Measurements from ENCODE around the gene SYT7.
"Not testable (repeated sequence)": the region's sequence is repeated elsewhere in the genome, so short reads cannot be mapped to it uniquely, and the experiment has no call there.

SYT7 gene

DNA sequence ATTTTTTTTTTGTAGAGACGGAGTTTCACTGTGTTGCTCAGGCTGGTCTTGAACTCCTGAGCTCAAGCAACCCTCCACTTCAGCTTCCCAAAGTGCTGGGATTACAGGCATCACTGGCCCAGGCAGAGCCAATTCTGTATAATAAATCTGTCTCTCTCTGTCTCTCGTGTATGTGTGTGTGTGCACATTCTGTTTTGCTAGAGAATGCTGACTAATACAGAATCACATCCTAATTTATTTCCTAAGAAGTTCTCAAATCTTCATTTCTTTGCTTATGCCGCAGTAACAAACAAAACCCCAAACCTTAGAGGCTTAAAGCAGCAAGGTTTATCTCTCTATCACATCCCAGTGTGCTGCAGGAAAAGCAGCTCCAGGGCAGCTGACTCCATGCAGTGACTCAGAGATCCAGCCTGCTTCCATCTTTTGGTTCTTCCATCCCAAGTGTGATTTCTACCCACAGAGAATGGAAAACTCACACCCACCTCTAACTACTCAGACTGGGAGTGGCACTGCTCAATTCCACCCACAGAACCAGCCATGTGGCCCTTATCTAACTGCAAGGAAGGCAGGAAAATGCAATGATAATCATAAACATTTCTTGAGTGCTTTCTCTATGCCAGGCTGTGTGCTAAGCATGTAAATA is 107.4 kb downstream of the SYT7 start:
- no peak for DNase-seq (ENCODE audit: low read depth, low spot score)
- H3K4me3 ChIP-seq (ENCODE audit: low read length) = no peak overlapping the region

DNA sequence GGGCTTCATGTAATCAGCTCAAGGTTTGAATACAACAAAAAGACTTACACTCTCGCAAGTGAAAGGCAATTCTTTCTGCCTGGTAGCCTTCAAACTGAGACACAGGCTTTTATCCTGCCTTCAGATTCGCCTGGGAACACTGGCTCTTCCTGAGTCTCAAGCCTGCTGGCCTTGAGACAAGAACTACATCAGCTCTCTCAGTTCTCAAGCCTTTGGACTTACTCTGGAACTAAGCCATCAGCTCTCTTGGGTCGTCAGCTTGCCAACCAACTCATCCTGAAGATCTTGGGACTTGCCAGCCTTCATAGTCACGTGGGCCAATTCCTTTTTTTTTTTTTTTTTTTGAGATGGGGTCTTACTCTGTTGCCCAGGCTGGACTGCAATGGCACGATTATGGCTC is 108.0 kb downstream of the SYT7 start:
- DNase-seq (ENCODE audit: low read depth, low spot score) = no peak
- no peak overlapping the region for H3K4me3 ChIP-seq (ENCODE audit: low read length)

DNA sequence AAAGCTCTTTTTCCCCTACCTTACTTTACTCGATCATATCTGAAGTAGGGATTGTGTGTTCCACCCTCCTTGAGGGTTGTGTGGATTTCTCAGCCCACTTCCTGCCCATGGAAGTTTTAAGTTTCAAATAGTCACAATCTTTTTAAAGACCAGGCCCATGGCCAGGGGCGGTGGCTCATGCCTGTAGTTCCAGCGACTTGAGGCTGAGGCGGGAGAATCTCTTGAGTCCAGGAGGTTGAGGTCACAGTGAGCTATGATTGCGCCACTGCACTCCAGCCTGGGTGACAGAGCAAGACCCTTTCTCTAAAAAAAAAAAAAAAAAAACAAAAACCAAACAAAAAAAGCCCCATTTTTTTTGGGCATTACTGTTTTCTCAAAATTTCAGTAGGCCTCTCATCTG is 108.6 kb downstream of the SYT7 start:
- no peak for DNase-seq (ENCODE audit: low read depth, low spot score)
- H3K4me3 ChIP-seq (ENCODE audit: low read length) = no peak overlapping the region

DNA sequence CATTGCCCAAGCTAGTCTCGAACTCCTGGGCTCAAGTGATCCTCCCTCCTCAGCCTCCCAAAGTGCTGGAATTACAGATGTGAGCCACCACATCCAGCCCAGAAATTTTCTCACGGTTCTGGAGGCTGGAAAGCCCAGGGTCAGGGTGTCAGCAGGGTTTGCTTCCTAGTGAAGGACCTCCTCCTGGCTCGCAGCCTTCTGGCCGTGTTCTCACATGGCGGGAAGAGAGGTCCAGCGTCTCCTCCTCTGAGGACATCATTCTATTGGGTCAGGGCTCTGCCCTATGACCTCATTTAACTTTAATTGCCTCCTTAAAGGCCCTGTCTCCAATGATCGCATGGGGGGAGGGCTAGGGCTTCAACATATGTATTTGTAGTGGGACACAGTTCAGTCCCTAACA is 112.9 kb downstream of the SYT7 start:
- no peak for DNase-seq (ENCODE audit: low read depth, low spot score)

DNA sequence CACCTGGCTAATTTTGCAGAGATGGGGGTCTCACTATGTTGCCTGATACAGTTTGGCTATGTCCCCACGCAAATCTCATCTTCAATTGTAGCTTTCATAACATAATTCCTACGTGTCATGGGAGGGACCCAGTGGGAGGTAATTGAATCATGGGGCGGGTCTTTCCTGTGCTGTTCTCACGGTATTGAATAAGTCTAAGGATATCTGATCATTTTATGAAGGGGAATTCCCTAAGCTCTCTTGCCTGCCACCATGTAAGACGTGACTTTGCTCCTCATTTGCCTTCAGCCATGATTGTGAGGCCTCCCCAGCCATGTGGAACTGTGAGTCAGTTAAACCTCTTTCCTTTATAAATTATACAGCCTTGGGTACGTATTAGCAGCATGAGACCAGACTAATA is 113.3 kb downstream of the SYT7 start:
- H3K4me3 ChIP-seq (ENCODE audit: low read length); DNase-seq (ENCODE audit: low read depth, low spot score): not testable (repeated sequence)

More for the DNA sequence above, 112.9 kb downstream of the SYT7 start:
- H3K4me3 ChIP-seq (ENCODE audit: low read length) = no peak overlapping the region

Measured in Jurkat, Clone E6-1 (cell line).